ENCODE measurements around the gene TRIP13. TPM values are rescaled to one million over a fixed set of nuclear protein-coding genes. Genes with fewer than 3 reads are reported as not detected.
"Not testable (repeated sequence)": the region's sequence is repeated elsewhere in the genome, so short reads cannot be mapped to it uniquely, and the experiment has no call there.

The TRIP13 gene
- polyA plus RNA-seq, 1 experiment: 20.4 TPM

- DNase-seq (ENCODE audit: low read depth): no peak
- TF ChIP-seq CTCF (IDR thresholded peaks at IDR 0.05; ENCODE audit: insufficient read depth, low read depth, low read length): no peak
- no peak overlapping the region for H3K4me3 ChIP-seq (ENCODE audit: low read depth, low read length)
- ChIA-PET POLR2A (no interaction called here), CTCF (interaction anchor here (1.3 to 2.5 kb wide), 2 partner anchors 202 to 229 kb away, joined by 6 to 9 read pairs; no protein-coding TSS in a partner anchor)
- no peaks in the 10 kb centered on the region for H3K36me3 ChIP-seq (ENCODE audit: control insufficient read depth, insufficient read depth, low read length)
- peaks cover 28% of the 10 kb centered on the region for H3K27me3 ChIP-seq (ENCODE audit: control insufficient read depth, insufficient read depth, low read length)
Observed at GRCh38 chr5:939368-939767, 46.7 kb downstream of the TRIP13 start.

DNA sequence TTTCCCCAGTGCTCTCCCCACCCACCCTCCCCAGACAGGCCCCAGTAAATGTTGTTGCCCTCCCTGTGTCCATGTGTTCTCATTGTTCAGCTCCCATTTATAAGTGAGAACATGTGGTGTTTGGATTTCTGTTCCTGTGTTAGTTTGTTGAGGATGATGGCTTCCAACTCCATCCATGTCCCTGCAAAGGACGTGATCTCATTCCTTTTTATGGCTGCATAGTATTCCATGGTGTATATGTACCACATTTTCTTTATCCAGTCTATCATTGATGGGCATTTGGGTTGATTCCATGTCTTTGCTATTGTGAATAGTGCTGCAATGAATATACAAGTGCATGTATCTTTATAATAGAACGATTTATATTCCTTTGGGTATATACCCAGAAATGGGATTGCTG lies 48.1 kb downstream of the TRIP13 start:
- H3K36me3 ChIP-seq (ENCODE audit: control insufficient read depth, insufficient read depth, low read length); DNase-seq (ENCODE audit: low read depth); H3K4me3 ChIP-seq (ENCODE audit: low read depth, low read length); POLR2A ChIA-PET: not testable (repeated sequence)
- H3K27me3 ChIP-seq (ENCODE audit: control insufficient read depth, insufficient read depth, low read length): peaks cover 33% of the 10 kb centered on the region
- CTCF ChIA-PET: interaction anchor here (1.3 to 2.5 kb wide), 2 partner anchors 200 to 227 kb away, joined by 6 to 9 read pairs; no protein-coding TSS in a partner anchor

DNA sequence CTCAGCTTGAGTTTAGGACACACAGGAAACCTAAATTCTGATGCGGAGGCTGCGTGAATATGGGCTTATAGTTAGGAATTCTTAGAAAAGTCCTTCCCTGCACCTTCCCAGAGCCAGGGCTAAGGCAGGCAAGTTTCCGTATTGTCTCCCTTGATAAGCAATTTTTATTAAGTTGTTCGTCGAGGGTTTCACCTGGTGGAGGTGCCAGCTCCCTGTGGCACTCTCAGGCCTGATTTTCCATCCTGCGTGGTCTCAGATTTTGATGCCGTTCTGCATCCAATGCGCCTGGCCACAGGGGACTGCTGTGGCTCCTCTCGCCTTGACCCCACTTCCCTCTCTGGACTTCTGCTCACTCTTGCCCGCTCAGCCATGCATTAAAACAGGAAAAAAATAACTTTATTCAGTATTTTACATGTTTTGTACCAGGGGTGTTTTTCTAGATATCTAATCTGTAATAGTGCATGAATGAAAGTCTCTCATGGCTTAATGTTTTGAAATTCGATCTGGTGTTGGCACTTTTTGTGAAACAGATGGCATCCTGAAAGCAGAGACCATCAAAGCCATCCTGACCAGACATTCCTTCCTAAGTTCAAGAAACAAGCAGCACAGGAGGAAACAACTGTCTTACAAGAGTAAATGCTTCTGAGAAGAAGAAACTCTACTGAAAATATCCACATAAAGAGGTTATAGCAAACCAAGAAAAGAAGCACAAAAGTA lies 50.7 kb downstream of the TRIP13 start:
- no peaks in the 10 kb centered on the region for H3K36me3 ChIP-seq (ENCODE audit: control insufficient read depth, insufficient read depth, low read length)
- H3K4me3 ChIP-seq (ENCODE audit: low read depth, low read length): no peak overlapping the region
- POLR2A ChIA-PET: no interaction called here
- CTCF ChIA-PET: interaction anchor here (0.7 to 1.1 kb wide), 2 partner anchors 10 to 48 kb away, joined by 3 read pairs; no protein-coding TSS in a partner anchor
- no peak for TF ChIP-seq CTCF (IDR thresholded peaks at IDR 0.05; ENCODE audit: insufficient read depth, low read depth, low read length)
- DNase-seq (ENCODE audit: low read depth): no peak
- peaks cover 42% of the 10 kb centered on the region for H3K27me3 ChIP-seq (ENCODE audit: control insufficient read depth, insufficient read depth, low read length)

- POLR2A ChIA-PET: no interaction called here
- Histone ChIP-seq H3K4me3 (ENCODE audit: low read depth, low read length) (no peak overlapping the region), H3K36me3 (ENCODE audit: control insufficient read depth, insufficient read depth, low read length) (no peaks in the 10 kb centered on the region), H3K27me3 (ENCODE audit: control insufficient read depth, insufficient read depth, low read length) (peaks cover 47% of the 10 kb centered on the region)
- DNase-seq (ENCODE audit: low read depth): no peak
- CTCF ChIA-PET: no interaction called here
- TF ChIP-seq CTCF (IDR thresholded peaks at IDR 0.05; ENCODE audit: insufficient read depth, low read depth, low read length): no peak
Observed at GRCh38 chr5:943918-944620, 51.4 kb downstream of the TRIP13 start.

- no peak for TF ChIP-seq CTCF (IDR thresholded peaks at IDR 0.05; ENCODE audit: insufficient read depth, low read depth, low read length)
- Histone ChIP-seq H3K36me3 (ENCODE audit: control insufficient read depth, insufficient read depth, low read length) (no peaks in the 10 kb centered on the region), H3K27me3 (ENCODE audit: control insufficient read depth, insufficient read depth, low read length) (peaks cover 45% of the 10 kb centered on the region), H3K4me3 (ENCODE audit: low read depth, low read length) (no peak overlapping the region)
- CTCF ChIA-PET: no interaction called here
- POLR2A ChIA-PET: no interaction called here
- DNase-seq (ENCODE audit: low read depth): no peak
Observed at GRCh38 chr5:944621-944927, 51.9 kb downstream of the TRIP13 start.
